Loucy (cell line): ENCODE measurements around the gene CDH4.

Experiments
- CTCF ChIP-seq: fragments of 200-600 bp; sonication (generic); conservative IDR thresholded peaks from 2 replicates; pipeline ENCODE4 v1.5.1; 2014; ENCODE audit warnings: mild to moderate bottlenecking, antibody characterized with exemption, low read length
- EZH2phosphoT487 ChIP-seq: fragments of 200-600 bp; IDR thresholded peaks from 2 replicates; pipeline ENCODE4 v1.6.1; 2018; ENCODE audit warnings: antibody characterized with exemption, mild to moderate bottlenecking, moderate library complexity, borderline replicate concordance

DNA sequence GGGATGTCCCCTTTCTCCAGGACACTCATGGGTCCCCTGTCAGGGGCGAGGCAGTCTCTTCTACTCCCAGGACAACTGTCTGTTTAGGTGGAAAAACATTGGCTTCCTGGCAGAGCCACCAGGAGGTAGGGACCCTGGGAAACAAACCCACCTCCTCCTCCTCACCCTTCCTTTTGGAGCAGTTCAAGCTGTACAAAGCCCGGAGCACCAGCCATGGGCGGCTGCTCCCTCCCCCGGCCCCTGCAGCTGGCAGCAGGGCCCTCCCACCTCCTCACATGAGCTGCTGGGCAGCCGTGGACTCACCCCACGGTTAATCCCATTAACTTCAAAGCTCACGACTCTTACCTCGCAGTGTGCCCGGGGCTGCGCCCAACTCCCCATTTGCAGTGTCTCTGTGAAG, 48.6 kb downstream of the CDH4 start:
- TF ChIP-seq CTCF (no peak), EZH2phosphoT487 (no peak)
